ENCODE measurements around the gene AFF1. TPM values are rescaled to one million over a fixed set of nuclear protein-coding genes. Genes with fewer than 3 reads are reported as not detected.

The AFF1 gene
- total RNA-seq, 1 experiment from 2014 or later = 52.8 TPM

- Histone ChIP-seq H3K79me2 (ENCODE audit: low read depth) (0 out of 2 replicates have a peak, but pooled peaks cover 9% of the 10 kb centered on the region), H4K20me1 (ENCODE audit: insufficient read depth) (no peaks in the 10 kb centered on the region), H3K4me3 (no peak overlapping the region), H3K9me2 (ENCODE audit: insufficient read depth) (no peaks in the 10 kb centered on the region), H3K4me2 (no peak overlapping the region), H3K36me3 (ENCODE audit: low read depth) (no peaks in the 10 kb centered on the region), H3K9me3 (ENCODE audit: insufficient read depth, low read depth) (no peaks in the 10 kb centered on the region), H3K4me1 (replicated peaks; ENCODE audit: insufficient read depth) (no peaks in the 10 kb centered on the region), H3K27me3 (ENCODE audit: insufficient read depth, low read depth) (no peaks in the 10 kb centered on the region), H3K27ac (no peak overlapping the region), H3F3A (ENCODE audit: insufficient read depth, low read depth) (no peaks in the 10 kb centered on the region), H2AFZ (no peak overlapping the region)
- no peak for DNase-seq
- TF ChIP-seq CTCF (conservative IDR thresholded peaks at IDR 0.05) = no peak
- ChIA-PET CTCF (no interaction called here), POLR2A (ENCODE audit: unreplicated experiment) (no interaction called here)
- intact Hi-C loops (cut with micrococcal nuclease; ENCODE audit: unreplicated experiment) = no loop called here
- no TSS peak for BruUV-seq (replicated peaks)
Measured at GRCh38 chr4:87033902-87034301, 99.1 kb downstream of the AFF1 start.

GRCh38 chr4:87034527-87034926 is 99.7 kb downstream of the AFF1 start:
- ChIA-PET POLR2A (ENCODE audit: unreplicated experiment) (no interaction called here), CTCF (no interaction called here)
- H3K4me1 ChIP-seq (replicated peaks; ENCODE audit: insufficient read depth) = no peaks in the 10 kb centered on the region
- intact Hi-C loops (cut with micrococcal nuclease; ENCODE audit: unreplicated experiment) = no loop called here
- DNase-seq = no peak
- no peak overlapping the region for H3K4me2 ChIP-seq
- TF ChIP-seq CTCF (conservative IDR thresholded peaks at IDR 0.05) (no peak), EZH2 (IDR thresholded peaks at IDR 0.05; ENCODE audit: low read depth) (no peak)
- no peaks in the 10 kb centered on the region for H3K9me3 ChIP-seq (ENCODE audit: insufficient read depth, low read depth)
- H3K27ac ChIP-seq = no peak overlapping the region
- H2AFZ ChIP-seq = no peak overlapping the region
- no peaks in the 10 kb centered on the region for H3F3A ChIP-seq (ENCODE audit: insufficient read depth, low read depth)
- H4K20me1 ChIP-seq (ENCODE audit: insufficient read depth) = no peaks in the 10 kb centered on the region
- no TSS peak for BruUV-seq (replicated peaks)
- H3K9me2 ChIP-seq (ENCODE audit: insufficient read depth) = no peaks in the 10 kb centered on the region
- 0 out of 2 replicates have a peak, but pooled peaks cover 5% of the 10 kb centered on the region for H3K79me2 ChIP-seq (ENCODE audit: low read depth)
- no peak overlapping the region for H3K4me3 ChIP-seq
- no peaks in the 10 kb centered on the region for H3K36me3 ChIP-seq (ENCODE audit: low read depth)
- H3K27me3 ChIP-seq (ENCODE audit: insufficient read depth, low read depth) = no peaks in the 10 kb centered on the region

GRCh38 chr4:87035881-87036509 is 101.2 kb downstream of the AFF1 start:
- Histone ChIP-seq H3K36me3 (ENCODE audit: low read depth) (no peaks in the 10 kb centered on the region), H3F3A (ENCODE audit: insufficient read depth, low read depth) (no peaks in the 10 kb centered on the region), H3K9me3 (ENCODE audit: insufficient read depth, low read depth) (no peaks in the 10 kb centered on the region), H3K4me1 (replicated peaks; ENCODE audit: insufficient read depth) (no peaks in the 10 kb centered on the region), H4K20me1 (ENCODE audit: insufficient read depth) (no peaks in the 10 kb centered on the region), H2AFZ (no peak overlapping the region), H3K4me2 (no peak overlapping the region), H3K27ac (no peak overlapping the region), H3K9me2 (ENCODE audit: insufficient read depth) (no peaks in the 10 kb centered on the region), H3K79me2 (ENCODE audit: low read depth) (0 out of 2 replicates have a peak, but pooled peaks cover 7% of the 10 kb centered on the region), H3K4me3 (no peak overlapping the region), H3K27me3 (ENCODE audit: insufficient read depth, low read depth) (no peaks in the 10 kb centered on the region)
- intact Hi-C loops (cut with micrococcal nuclease; ENCODE audit: unreplicated experiment) = no loop called here
- TF ChIP-seq CTCF (conservative IDR thresholded peaks at IDR 0.05) = no peak
- ChIA-PET POLR2A (ENCODE audit: unreplicated experiment) (no interaction called here), CTCF (no interaction called here)
- BruUV-seq (replicated peaks) = no TSS peak
- DNase-seq = no peak
